HL-60 (cell line): ENCODE measurements around the gene ALDH9A1.
"Not testable (repeated sequence)": the region's sequence is repeated elsewhere in the genome, so short reads cannot be mapped to it uniquely, and the experiment has no call there.

Experiments used
- DNase-seq, 2 experiments: peaks; one replicate each; pipeline ENCODE4 v3.0.0-alpha.2; 2010 to 2020; ENCODE audit warnings: low read depth in 1 of 2, low spot score in 1 of 2
- H3K27ac ChIP-seq: fragments of 250-450 bp; sonication (Bioruptor Pico); replicated peaks from 2 replicates; pipeline ENCODE4 v1.5.1; 2020; ENCODE audit warnings: mild to moderate bottlenecking, moderate library complexity
- H3K27me3 ChIP-seq: fragments of 250-450 bp; sonication (Bioruptor Pico); 2 replicates; pipeline ENCODE4 v1.5.1; 2021; ENCODE audit warnings: mild to moderate bottlenecking, moderate library complexity; ENCODE audit not compliant: insufficient read depth, poor library complexity, severe bottlenecking
- H3K4me3 ChIP-seq: replicated peaks from 2 replicates; pipeline ENCODE4 v1.5.1; 2011; ENCODE audit warnings: mild to moderate bottlenecking, control low read depth, low read length; ENCODE audit not compliant: insufficient read depth
- CTCF ChIP-seq: IDR thresholded peaks from one replicate; pipeline ENCODE4 v1.5.1; 2011; ENCODE audit warnings: low read length, control low read depth, inconsistent platforms; ENCODE audit not compliant: insufficient read depth
- GABPA ChIP-seq: IDR thresholded peaks from 2 replicates; pipeline ENCODE4 v1.6.1; 2012; ENCODE audit warnings: low read depth
- POLR2AphosphoS5 ChIP-seq: IDR thresholded peaks from 2 replicates; pipeline ENCODE4 v1.6.1; 2012; ENCODE audit warnings: low read depth
- REST ChIP-seq: IDR thresholded peaks from 2 replicates; pipeline ENCODE4 v1.6.1; 2012; ENCODE audit warnings: low read depth; ENCODE audit not compliant: insufficient replicate concordance
- SPI1 ChIP-seq: IDR thresholded peaks from 2 replicates; pipeline ENCODE4 v1.6.1; 2012; ENCODE audit warnings: low read depth, mild to moderate bottlenecking, borderline replicate concordance

ALDH9A1 gene

GRCh38 chr1:165683848-165684485 lies 14.4 kb downstream of the ALDH9A1 start:
- H3K27ac ChIP-seq, result no peak overlapping the region
- H3K4me3 ChIP-seq, result no peak overlapping the region
- no peak for DNase-seq
- H3K27me3 ChIP-seq, result no peaks in the 10 kb centered on the region
- no peak for TF ChIP-seq GABPA
- TF ChIP-seq SPI1, result no peak
- no peak for TF ChIP-seq REST
- TF ChIP-seq CTCF, result no peak
- no peak for TF ChIP-seq POLR2AphosphoS5

GRCh38 chr1:165680773-165681172 lies 17.6 kb downstream of the ALDH9A1 start:
- H3K4me3 ChIP-seq, H3K27me3 ChIP-seq, H3K27ac ChIP-seq, DNase-seq: not testable (repeated sequence)

- H3K4me3 ChIP-seq, result no peak overlapping the region
- H3K27ac ChIP-seq, result no peak overlapping the region
- H3K27me3 ChIP-seq, result no peaks in the 10 kb centered on the region
- TF ChIP-seq POLR2AphosphoS5 (no peak), REST (no peak), SPI1 (no peak), CTCF (no peak), GABPA (no peak)
- no peak for DNase-seq
Measured at GRCh38 chr1:165680303-165680702, 18.1 kb downstream of the ALDH9A1 start.

- no peak for DNase-seq
- TF ChIP-seq CTCF, result no peak
- TF ChIP-seq GABPA, result no peak
- no peak for TF ChIP-seq POLR2AphosphoS5
- TF ChIP-seq REST, result no peak
- no peak for TF ChIP-seq SPI1
- no peaks in the 10 kb centered on the region for H3K27me3 ChIP-seq
- H3K27ac ChIP-seq, result no peak overlapping the region
- no peak overlapping the region for H3K4me3 ChIP-seq
Measured at GRCh38 chr1:165679282-165680036, 18.9 kb downstream of the ALDH9A1 start.
